Endothelial cell of umbilical vein (primary cell): ENCODE measurements around the gene MALRD1.

Source experiments
- CTCF ChIP-seq, 2 donors: IDR thresholded peaks; 1 replicate in 1 of 2; 2 replicates in 1 of 2; pipeline ENCODE4 v1.5.1; 2011; ENCODE audit warnings: low read length in 2 of 2, mild to moderate bottlenecking in 2 of 2, moderate library complexity in 2 of 2, control low read depth in 1 of 2, inconsistent platforms in 1 of 2, low read depth in 1 of 2; ENCODE audit not compliant: insufficient read depth in 1 of 2; ENCODE audit errors: extremely low read depth in 1 of 2
- EZH2 ChIP-seq: IDR thresholded peaks from 2 replicates; pipeline ENCODE4 v1.6.1; 2012; ENCODE audit warnings: borderline replicate concordance, low read depth, mild to moderate bottlenecking, moderate library complexity, low read length, inconsistent platforms; ENCODE audit not compliant: severe bottlenecking
- GATA2 ChIP-seq: IDR thresholded peaks from 2 replicates; pipeline ENCODE4 v1.7.0; 2011; ENCODE audit warnings: low read depth, mild to moderate bottlenecking, moderate library complexity, mixed read lengths, low read length; ENCODE audit not compliant: insufficient read length, insufficient read depth
- JUN ChIP-seq: IDR thresholded peaks from 2 replicates; pipeline ENCODE4 v1.6.1; 2011; ENCODE audit warnings: borderline replicate concordance, low read depth; ENCODE audit not compliant: insufficient read length, insufficient read depth
- MAX ChIP-seq: IDR thresholded peaks from 2 replicates; pipeline ENCODE4 v1.6.1; 2011; ENCODE audit not compliant: insufficient read depth, insufficient read length
- MYC ChIP-seq: IDR thresholded peaks from one replicate; pipeline ENCODE4 v1.6.1; 2011; ENCODE audit warnings: mild to moderate bottlenecking, low read depth, low read length
- POLR2A ChIP-seq: IDR thresholded peaks from 2 replicates; pipeline ENCODE4 v1.6.1; 2012; ENCODE audit warnings: low read depth, mild to moderate bottlenecking, control low read depth, low read length
- POLR2AphosphoS5 ChIP-seq: IDR thresholded peaks from 2 replicates; pipeline ENCODE4 v1.6.1; 2012; ENCODE audit warnings: low read depth, mild to moderate bottlenecking, control low read depth, low read length, moderate library complexity; ENCODE audit not compliant: insufficient read depth

GRCh38 chr10:19012111-19012510 is 36.5 kb upstream of the MALRD1 start:
- no peak for TF ChIP-seq POLR2AphosphoS5
- TF ChIP-seq EZH2: no peak
- TF ChIP-seq MAX: no peak
- no peak for TF ChIP-seq CTCF (IDR thresholded peaks at IDR 0.05; ENCODE audit: extremely low read depth in 1 of 2, insufficient read depth in 1 of 2, low read depth in 1 of 2, low read length in 2 of 2)
- TF ChIP-seq MYC: no peak
- TF ChIP-seq JUN: no peak
- no peak for TF ChIP-seq POLR2A
- TF ChIP-seq GATA2: no peak
